GM21737 (cell line): ENCODE measurements around the gene SAMD4A.
"Not testable (repeated sequence)": the region's sequence is repeated elsewhere in the genome, so short reads cannot be mapped to it uniquely, and the experiment has no call there.

Experiments used
- ATAC-seq: cut with Tn5 transposase; IDR thresholded peaks from one replicate; pipeline ENCODE4 v1.9.1; 2021; ENCODE audit warnings: mild to moderate bottlenecking, moderate library complexity; ENCODE audit not compliant: unreplicated experiment

The SAMD4A gene

GRCh38 chr14:54789781-54790480 is 223.0 kb downstream of the SAMD4A start:
- no peak for ATAC-seq

- no peak for ATAC-seq
These were observed 224.1 kb downstream of the SAMD4A start for GRCh38 chr14:54791001-54791400.

- ATAC-seq: no peak
These were observed 225.4 kb downstream of the SAMD4A start for GRCh38 chr14:54792288-54792687.

- ATAC-seq: no peak
These were observed 227.2 kb downstream of the SAMD4A start for GRCh38 chr14:54794159-54794558.

GRCh38 chr14:54794796-54795195 is 227.9 kb downstream of the SAMD4A start:
- no peak for ATAC-seq

GRCh38 chr14:54796961-54797360 is 230.0 kb downstream of the SAMD4A start:
- ATAC-seq: no peak

- no peak for ATAC-seq
These were observed 230.6 kb downstream of the SAMD4A start for GRCh38 chr14:54797556-54797955.

- no peak for ATAC-seq
These were observed 231.1 kb downstream of the SAMD4A start for GRCh38 chr14:54797986-54798385.

- ATAC-seq: no peak
These were observed 231.7 kb downstream of the SAMD4A start for GRCh38 chr14:54798465-54799124.

- not testable (repeated sequence) for ATAC-seq
These were observed 234.6 kb downstream of the SAMD4A start for GRCh38 chr14:54801482-54801881.

GRCh38 chr14:54803396-54803795 is 236.5 kb downstream of the SAMD4A start:
- ATAC-seq: no peak

GRCh38 chr14:54803926-54804537 is 237.1 kb downstream of the SAMD4A start:
- no peak for ATAC-seq

- no peak for ATAC-seq
These were observed 237.7 kb downstream of the SAMD4A start for GRCh38 chr14:54804538-54805041.

- ATAC-seq: no peak
These were observed 238.1 kb downstream of the SAMD4A start for GRCh38 chr14:54805070-54805444.

- ATAC-seq: no peak
These were observed 238.8 kb downstream of the SAMD4A start for GRCh38 chr14:54805445-54806322.

- no peak for ATAC-seq
These were observed 239.7 kb downstream of the SAMD4A start for GRCh38 chr14:54806616-54807015.

GRCh38 chr14:54807428-54807827 is 240.5 kb downstream of the SAMD4A start:
- ATAC-seq: no peak

GRCh38 chr14:54807881-54808280 is 241.0 kb downstream of the SAMD4A start:
- no peak for ATAC-seq

GRCh38 chr14:54808326-54809161 is 241.6 kb downstream of the SAMD4A start:
- no peak for ATAC-seq

- ATAC-seq: no peak
These were observed 242.8 kb downstream of the SAMD4A start for GRCh38 chr14:54809767-54810166.
